Measurements from ENCODE around the gene LYST. TPM values are rescaled to one million over a fixed set of nuclear protein-coding genes. Genes with fewer than 3 reads are reported as not detected.

LYST gene
- total RNA-seq, 1 experiment from 2014 or later = 23.9 TPM

DNA sequence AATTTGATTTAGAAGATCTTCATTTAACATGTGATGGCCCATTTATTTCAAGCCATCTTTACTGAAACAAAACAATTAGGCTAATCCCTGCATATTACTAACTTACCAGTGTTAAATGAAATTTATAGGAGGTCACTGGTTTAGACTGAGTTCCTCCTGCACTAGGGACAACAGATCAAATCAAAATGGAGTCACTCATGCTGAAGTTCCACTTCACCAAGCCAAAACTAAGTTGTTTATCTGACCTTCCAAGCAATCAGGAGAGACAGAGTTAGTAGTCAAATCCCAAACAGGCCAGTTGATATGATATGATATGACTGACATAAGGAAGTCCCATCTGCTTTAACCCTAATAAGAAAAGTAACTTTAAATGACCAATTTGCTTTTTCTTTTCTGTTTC is 4.8 kb downstream of the LYST start:
- intact Hi-C loops (cut with micrococcal nuclease) = no loop called here

DNA sequence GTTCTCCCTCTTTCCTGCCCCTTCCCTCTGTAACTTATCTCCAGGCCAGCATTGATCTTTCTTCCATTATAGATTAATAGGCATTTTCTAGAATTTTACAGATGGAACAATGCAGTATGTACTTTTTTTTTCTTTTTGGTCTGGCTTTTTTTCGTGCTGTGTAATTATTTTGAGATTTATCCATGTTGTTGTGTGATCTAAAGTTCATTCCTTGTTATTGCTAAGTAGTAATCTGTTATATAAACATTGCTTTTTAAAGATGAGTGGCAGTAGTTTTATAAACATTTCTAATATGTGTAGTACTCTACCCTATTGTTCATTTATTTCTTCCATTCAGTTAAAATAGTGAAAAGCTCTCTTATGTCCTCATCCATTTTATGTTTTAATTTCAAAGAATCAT is 5.9 kb downstream of the LYST start:
- ChIA-PET CTCF (interaction anchor here (0.8 to 2.6 kb wide), 4 partner anchors 18 to 113 kb away, joined by 3 to 26 read pairs (median 4); no protein-coding TSS in a partner anchor), POLR2A (interaction anchor here (0.8 to 1.2 kb wide), 2 partner anchors 45 to 111 kb away, joined by 3 read pairs; no protein-coding TSS in a partner anchor)
- DNase-seq (ENCODE audit: unreplicated experiment) = no peak
- no peak overlapping the region for H3K27ac Mint-ChIP-seq (ENCODE audit: low read depth, unreplicated experiment)
- intact Hi-C loops (cut with micrococcal nuclease) = no loop called here
- TF ChIP-seq CTCF (IDR thresholded peaks at IDR 0.05; ENCODE audit: unreplicated experiment) = no peak
- H3K27me3 Mint-ChIP-seq (ENCODE audit: insufficient read depth, unreplicated experiment) = no peaks in the 10 kb centered on the region
- no peaks in the 10 kb centered on the region for H3K9me3 Mint-ChIP-seq (ENCODE audit: unreplicated experiment)
- H3K36me3 Mint-ChIP-seq (ENCODE audit: insufficient read depth, unreplicated experiment) = no peaks in the 10 kb centered on the region
- H3K4me1 Mint-ChIP-seq (ENCODE audit: insufficient read depth, unreplicated experiment) = peaks cover 33% of the 10 kb centered on the region
- no TSS peak for BruUV-seq (replicated peaks)
- no peak overlapping the region for H3K4me3 Mint-ChIP-seq (ENCODE audit: unreplicated experiment)

More for the DNA sequence above, 4.8 kb downstream of the LYST start:
- Mint-ChIP-seq H3K36me3 (ENCODE audit: insufficient read depth, unreplicated experiment) (no peaks in the 10 kb centered on the region), H3K9me3 (ENCODE audit: unreplicated experiment) (no peaks in the 10 kb centered on the region), H3K4me3 (ENCODE audit: unreplicated experiment) (no peak overlapping the region), H3K4me1 (ENCODE audit: insufficient read depth, unreplicated experiment) (peaks cover 35% of the 10 kb centered on the region), H3K27me3 (ENCODE audit: insufficient read depth, unreplicated experiment) (no peaks in the 10 kb centered on the region), H3K27ac (ENCODE audit: low read depth, unreplicated experiment) (no peak overlapping the region)
- DNase-seq (ENCODE audit: unreplicated experiment) = no peak
- ChIA-PET POLR2A (interaction anchor here (0.7 kb wide), 1 partner anchor 9 kb away, joined by 3 read pairs; no protein-coding TSS in a partner anchor), CTCF (interaction anchor here (0.8 to 10.6 kb wide), 5 partner anchors 55 to 112 kb away, joined by 3 to 231 read pairs (median 3); no protein-coding TSS in a partner anchor)
- TF ChIP-seq CTCF (IDR thresholded peaks at IDR 0.05; ENCODE audit: unreplicated experiment) = no peak
- BruUV-seq (replicated peaks) = no TSS peak

DNA sequence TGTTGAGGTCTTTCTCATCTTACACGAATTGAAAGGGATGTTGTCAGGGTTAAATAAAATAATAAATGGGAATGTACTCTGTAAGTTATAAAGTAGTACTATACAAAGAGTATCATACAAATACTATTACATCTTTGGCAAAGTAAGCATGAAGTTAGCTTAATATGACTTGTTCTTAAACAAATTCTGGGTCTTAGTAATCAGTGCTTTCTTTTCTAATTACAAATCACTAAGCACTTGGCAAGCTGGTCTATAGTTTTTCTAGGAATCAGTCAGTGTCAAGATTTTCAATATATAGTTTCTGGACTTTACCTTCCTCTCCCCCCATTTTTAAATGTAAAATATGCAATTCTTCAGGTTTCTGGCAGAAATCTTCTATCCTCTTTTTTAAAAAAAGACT is 6.9 kb downstream of the LYST start:
- H3K9me3 Mint-ChIP-seq (ENCODE audit: unreplicated experiment) = no peaks in the 10 kb centered on the region
- no peaks in the 10 kb centered on the region for H3K36me3 Mint-ChIP-seq (ENCODE audit: insufficient read depth, unreplicated experiment)
- no TSS peak for BruUV-seq (replicated peaks)
- no peak overlapping the region for H3K4me3 Mint-ChIP-seq (ENCODE audit: unreplicated experiment)
- H3K27ac Mint-ChIP-seq (ENCODE audit: low read depth, unreplicated experiment) = no peak overlapping the region
- intact Hi-C loops (cut with micrococcal nuclease) = no loop called here
- POLR2A ChIA-PET = interaction anchor here (0.6 to 1.2 kb wide), 2 partner anchors 22 to 46 kb away, joined by 3 to 4 read pairs; no protein-coding TSS in a partner anchor
- CTCF ChIA-PET = interaction anchor here (0.6 to 2.6 kb wide), 4 partner anchors 11 to 122 kb away, joined by 3 to 26 read pairs (median 4); no protein-coding TSS in a partner anchor
- H3K4me1 Mint-ChIP-seq (ENCODE audit: insufficient read depth, unreplicated experiment) = peaks cover 25% of the 10 kb centered on the region
- no peak for TF ChIP-seq CTCF (IDR thresholded peaks at IDR 0.05; ENCODE audit: unreplicated experiment)
- no peak for DNase-seq (ENCODE audit: unreplicated experiment)
- no peaks in the 10 kb centered on the region for H3K27me3 Mint-ChIP-seq (ENCODE audit: insufficient read depth, unreplicated experiment)

- H3K27me3 Mint-ChIP-seq (ENCODE audit: insufficient read depth, unreplicated experiment) = no peaks in the 10 kb centered on the region
- H3K4me3 Mint-ChIP-seq (ENCODE audit: unreplicated experiment) = no peak overlapping the region
- ChIA-PET POLR2A (interaction anchor here (2.6 kb wide), 1 partner anchor 8 kb away, joined by 26 read pairs; the partner anchor contains the start of gene LYST), CTCF (interaction anchor here (0.6 to 2.4 kb wide), 4 partner anchors 12 to 76 kb away, joined by 3 to 29 read pairs (median 5); no protein-coding TSS in a partner anchor)
- no peaks in the 10 kb centered on the region for H3K36me3 Mint-ChIP-seq (ENCODE audit: insufficient read depth, unreplicated experiment)
- no peak for DNase-seq (ENCODE audit: unreplicated experiment)
- H3K27ac Mint-ChIP-seq (ENCODE audit: low read depth, unreplicated experiment) = no peak overlapping the region
- H3K4me1 Mint-ChIP-seq (ENCODE audit: insufficient read depth, unreplicated experiment) = peaks cover 20% of the 10 kb centered on the region
- no TSS peak for BruUV-seq (replicated peaks)
- no peak for TF ChIP-seq CTCF (IDR thresholded peaks at IDR 0.05; ENCODE audit: unreplicated experiment)
- H3K9me3 Mint-ChIP-seq (ENCODE audit: unreplicated experiment) = no peaks in the 10 kb centered on the region
- intact Hi-C loops (cut with micrococcal nuclease) = no loop called here
Observed at GRCh38 chr1:235858766-235859165, 7.9 kb downstream of the LYST start.
